Muscle of leg (tissue), 11 donors: Measurements from ENCODE around the gene FBN2. TPM values are rescaled to one million over a fixed set of nuclear protein-coding genes. Genes with fewer than 3 reads are reported as not detected.
A peak's percentile ranks its signal among the peaks of the same experiment; 100 is the strongest.

Experiments used
- DNase-seq: peaks from one replicate; pipeline ENCODE4 v3.0.0; 2013
- H3K27ac ChIP-seq: one replicate; pipeline ENCODE4 v1.5.1; 2013; ENCODE audit warnings: mild to moderate bottlenecking, low read length, control low read depth
- H3K27me3 ChIP-seq: one replicate; pipeline ENCODE4 v1.6.1; 2013; ENCODE audit warnings: low read length; ENCODE audit not compliant: control insufficient read depth, insufficient read depth
- H3K36me3 ChIP-seq: one replicate; pipeline ENCODE4 v1.6.1; 2013; ENCODE audit warnings: low read length; ENCODE audit not compliant: control insufficient read depth, insufficient read depth
- H3K4me1 ChIP-seq: one replicate; pipeline ENCODE4 v1.6.1; 2013; ENCODE audit warnings: low read length; ENCODE audit not compliant: control insufficient read depth, insufficient read depth
- H3K4me3 ChIP-seq: one replicate; pipeline ENCODE4 v1.5.1; 2013; ENCODE audit warnings: low read length, control low read depth
- H3K9me3 ChIP-seq: replicated peaks from 2 replicates; pipeline ENCODE4 v1.6.1; 2013; ENCODE audit warnings: low read depth, low read length; ENCODE audit not compliant: control insufficient read depth
- WGBS: methylation state at CpG from one replicate; pipeline ENCODE4 v1.1.5; 2013; ENCODE audit warnings: missing lambda C conversion rate; ENCODE audit not compliant: insufficient coverage; 5-methylcytosine and 5-hydroxymethylcytosine counted together
- polyA plus RNA-seq, 8 donors: library from polyadenylated mRNA; unstranded; fragments of 120-200 nt; gene quantifications; one replicate each; pipeline versions ENCODE4 v1.2.1 to v1.2.3, GENCODE V29; 2013; ENCODE audit warnings: inconsistent platforms in 1 of 8, low replicate concordance in 1 of 8; ENCODE audit not compliant: insufficient read length in 8 of 8, insufficient read depth in 1 of 8
- total RNA-seq: library from RNA; stranded (reverse); fragments of 120-200 nt; gene quantifications from one replicate; pipeline ENCODE4 v1.2.4, GENCODE V29; 2013

The FBN2 gene
- total and polyA plus RNA-seq, 9 donors: 32.8 to 148 (median 83.6) TPM

DNA sequence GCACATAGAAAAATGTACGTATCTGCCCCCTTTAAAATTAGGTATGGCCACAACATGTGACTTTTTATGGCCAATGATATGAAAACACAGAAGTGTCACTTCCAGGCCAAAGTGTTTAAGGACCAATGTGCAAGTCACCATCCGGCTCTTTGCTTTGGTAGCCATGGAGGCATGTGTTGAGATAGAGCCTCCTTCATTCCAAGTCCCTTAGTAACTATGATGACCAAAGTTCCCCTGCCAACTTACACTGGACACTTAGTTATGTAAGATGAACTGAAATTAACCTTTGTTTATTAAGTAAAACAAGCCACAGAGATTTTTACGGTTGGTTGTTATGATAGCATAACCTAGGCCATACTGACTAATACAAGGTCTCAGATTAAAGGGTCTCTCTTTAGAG lies 51.0 kb downstream of the FBN2 start:
- Histone ChIP-seq H3K27ac (no peak overlapping the region), H3K4me3 (no peak overlapping the region), H3K4me1 (no peaks in the 10 kb centered on the region), H3K36me3 (no peaks in the 10 kb centered on the region), H3K9me3 (no peaks in the 10 kb centered on the region), H3K27me3 (no peaks in the 10 kb centered on the region)
- no peak for DNase-seq
- 100% methylated on average over 1 of the region's 3 CpGs for WGBS

DNA sequence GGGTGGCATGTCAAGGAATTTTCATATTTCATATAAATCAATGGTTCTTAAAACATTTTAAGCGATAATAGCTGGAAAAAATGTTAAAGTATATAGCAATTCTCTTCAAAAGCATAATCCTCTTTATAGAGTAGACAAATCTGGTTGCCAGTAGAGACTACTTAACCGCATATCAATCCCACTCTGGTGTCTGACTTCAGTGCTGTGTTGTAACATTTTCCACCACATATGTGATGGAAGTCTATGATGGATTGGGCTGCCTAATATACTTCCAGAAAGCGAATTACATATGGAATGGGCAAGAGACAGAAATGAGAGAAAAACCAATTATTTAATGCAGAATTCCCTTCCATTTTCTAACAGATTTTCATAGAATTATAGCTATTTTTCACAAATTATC lies 54.3 kb downstream of the FBN2 start:
- no peaks in the 10 kb centered on the region for H3K27me3 ChIP-seq
- WGBS: no CpG with 5 or more reads among the region's 3 CpGs
- peak; percentile 75 for DNase-seq
- H3K27ac ChIP-seq: no peak overlapping the region
- H3K4me1 ChIP-seq: peaks cover 2% of the 10 kb centered on the region
- no peaks in the 10 kb centered on the region for H3K36me3 ChIP-seq
- no peak overlapping the region for H3K4me3 ChIP-seq
- H3K9me3 ChIP-seq: no peaks in the 10 kb centered on the region

DNA sequence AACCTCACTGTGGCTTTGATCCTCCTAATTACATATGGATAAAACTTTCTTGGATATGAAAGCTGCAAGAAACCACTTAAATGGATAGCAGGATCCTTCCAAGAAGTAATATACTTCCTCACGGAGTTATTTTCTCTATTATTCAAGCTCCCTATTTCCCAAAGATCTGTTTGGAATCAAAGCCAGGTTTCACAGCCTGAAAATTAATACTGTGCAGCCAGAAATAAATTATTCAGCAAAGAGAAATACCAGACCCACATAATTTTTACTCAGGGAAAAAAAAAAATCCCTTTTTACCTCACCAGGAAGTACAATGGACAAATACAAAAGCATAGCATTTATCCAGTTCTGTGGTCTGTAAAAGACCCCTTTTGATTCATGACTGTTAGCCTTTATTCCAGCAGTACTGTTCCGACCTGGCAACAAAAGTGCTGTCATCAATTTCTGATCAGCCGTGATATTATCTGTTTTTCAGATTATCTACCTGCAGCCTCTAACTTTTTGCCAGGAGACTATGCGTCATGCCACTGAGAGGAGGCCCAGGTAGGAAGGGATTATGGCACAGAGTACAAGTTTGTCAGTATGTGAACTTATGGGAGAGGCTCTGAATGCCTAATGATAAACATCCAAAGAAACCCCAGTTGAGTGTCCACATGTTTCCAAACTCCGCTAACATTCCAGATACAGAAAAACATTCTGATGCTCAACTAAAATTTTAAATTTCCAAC lies 57.0 kb downstream of the FBN2 start:
- H3K9me3 ChIP-seq: no peaks in the 10 kb centered on the region
- peaks cover 2% of the 10 kb centered on the region for H3K4me1 ChIP-seq
- WGBS: 40% methylated on average over 1 of the region's 5 CpGs
- no peaks in the 10 kb centered on the region for H3K27me3 ChIP-seq
- H3K27ac ChIP-seq: peak overlapping the region; percentile 73
- peak; percentile 90 for DNase-seq
- H3K4me3 ChIP-seq: no peak overlapping the region
- H3K36me3 ChIP-seq: no peaks in the 10 kb centered on the region

DNA sequence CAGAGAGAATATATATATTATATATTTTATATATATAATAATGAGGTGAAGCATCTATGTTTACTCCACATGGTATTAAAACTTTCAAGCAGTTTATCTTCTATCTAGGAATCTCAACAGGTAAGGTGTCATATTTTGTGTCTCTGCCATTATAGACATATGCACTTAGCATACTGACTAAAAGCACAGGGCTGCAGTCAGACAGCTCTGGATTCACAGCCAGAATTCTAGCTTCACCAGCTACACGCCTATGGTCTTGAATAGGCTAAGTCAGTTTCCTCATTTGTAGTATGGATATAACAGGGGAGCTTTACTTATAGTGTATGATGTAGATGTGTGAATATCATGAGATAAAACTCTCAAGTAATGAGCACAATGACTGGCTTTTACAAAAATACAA lies 57.9 kb downstream of the FBN2 start:
- no peaks in the 10 kb centered on the region for H3K27me3 ChIP-seq
- H3K27ac ChIP-seq: peak overlapping the region; percentile 73
- DNase-seq: no peak
- H3K4me3 ChIP-seq: no peak overlapping the region
- peaks cover 2% of the 10 kb centered on the region for H3K4me1 ChIP-seq
- WGBS: no CpG with 5 or more reads among the region's 1 CpG
- no peaks in the 10 kb centered on the region for H3K36me3 ChIP-seq
- no peaks in the 10 kb centered on the region for H3K9me3 ChIP-seq

DNA sequence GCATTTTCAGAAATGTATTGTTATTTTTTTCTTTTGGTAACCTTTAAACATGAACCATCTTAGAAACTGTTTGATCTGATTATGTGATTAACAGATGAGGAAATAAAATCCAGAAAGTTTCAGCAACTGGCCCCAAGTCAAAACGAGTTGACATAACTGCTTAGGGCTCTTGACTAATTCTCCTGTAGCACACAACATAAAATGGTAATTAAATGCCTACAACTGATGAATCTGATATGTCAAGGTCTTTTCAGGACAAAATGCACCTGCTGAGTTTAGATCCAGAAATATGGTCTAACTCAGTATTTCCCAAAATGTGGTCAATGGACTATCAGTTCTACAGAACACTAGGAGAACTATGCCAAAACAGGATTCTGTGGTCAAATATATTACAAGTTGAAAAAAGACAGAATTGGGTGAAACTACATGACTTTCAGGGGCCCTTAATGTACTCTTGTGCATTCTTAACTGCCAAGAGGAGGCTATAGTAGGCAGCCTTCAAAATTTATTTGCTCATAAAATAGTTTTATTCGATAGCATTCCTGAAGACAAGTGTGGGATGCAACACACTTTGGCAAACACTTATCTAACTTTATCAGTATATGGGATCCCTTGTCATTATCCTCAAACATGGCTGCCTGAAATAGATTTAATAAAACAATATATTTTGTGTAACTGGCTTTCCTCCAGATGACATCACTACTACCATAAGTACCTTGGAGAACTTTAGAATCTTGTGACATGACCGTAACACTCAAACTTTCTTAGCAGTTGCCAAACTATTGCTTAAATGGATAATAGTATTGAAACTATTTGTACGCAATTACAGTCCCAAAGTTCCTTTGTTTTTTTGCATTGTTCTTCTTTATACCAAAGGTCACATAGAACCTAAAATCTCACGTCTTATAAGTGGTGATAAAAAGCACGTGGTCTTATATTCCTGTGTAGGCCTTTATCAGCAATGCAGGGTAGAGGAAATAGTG lies 59.4 kb downstream of the FBN2 start:
- no CpG with 5 or more reads among the region's 6 CpGs for WGBS
- H3K36me3 ChIP-seq: no peaks in the 10 kb centered on the region
- H3K27me3 ChIP-seq: no peaks in the 10 kb centered on the region
- no peak overlapping the region for H3K27ac ChIP-seq
- peaks cover 2% of the 10 kb centered on the region for H3K4me1 ChIP-seq
- DNase-seq: no peak
- H3K9me3 ChIP-seq: no peaks in the 10 kb centered on the region
- H3K4me3 ChIP-seq: no peak overlapping the region

DNA sequence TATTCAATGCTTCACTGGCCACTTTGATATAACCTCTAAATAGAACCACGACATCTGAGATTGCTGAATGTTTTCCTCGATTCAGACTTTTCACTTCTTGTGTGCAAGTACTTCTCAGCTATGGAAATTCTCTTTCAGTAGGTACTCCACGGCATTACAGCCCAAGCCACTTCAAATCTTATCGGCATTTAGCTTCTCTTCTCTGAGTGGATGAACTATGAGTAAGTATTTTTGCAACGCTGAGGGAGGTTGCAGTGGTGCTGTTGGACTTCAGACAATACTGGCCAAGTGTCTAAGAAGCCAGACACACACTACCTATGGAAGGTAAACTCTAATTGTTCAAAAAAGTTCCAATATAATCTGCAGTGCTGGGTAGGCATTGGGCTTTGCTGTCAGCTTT lies 60.1 kb downstream of the FBN2 start:
- H3K27ac ChIP-seq: no peak overlapping the region
- no peak for DNase-seq
- H3K9me3 ChIP-seq: no peaks in the 10 kb centered on the region
- H3K4me1 ChIP-seq: peaks cover 2% of the 10 kb centered on the region
- H3K4me3 ChIP-seq: no peak overlapping the region
- no peaks in the 10 kb centered on the region for H3K36me3 ChIP-seq
- 92% methylated on average over 2 of the region's 5 CpGs for WGBS
- H3K27me3 ChIP-seq: no peaks in the 10 kb centered on the region

DNA sequence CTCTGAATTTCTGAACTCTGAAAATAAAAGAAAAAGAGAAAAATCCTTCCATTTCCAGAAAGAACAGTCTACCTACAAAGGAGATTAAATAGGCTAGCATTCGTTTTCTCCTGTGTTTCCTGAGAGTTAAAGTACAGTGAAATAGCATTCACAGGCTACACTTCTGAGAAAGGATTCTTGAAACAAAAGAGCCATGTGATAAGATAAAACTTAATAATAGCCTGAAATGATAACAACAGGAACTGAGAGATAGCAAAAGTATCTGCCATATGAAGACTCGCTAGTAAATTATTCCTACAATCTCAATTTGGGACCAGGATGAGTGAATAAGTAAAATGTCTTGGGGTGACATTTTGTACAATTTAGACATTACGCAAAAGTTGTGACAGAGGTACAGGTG lies 62.4 kb downstream of the FBN2 start:
- Histone ChIP-seq H3K36me3 (no peaks in the 10 kb centered on the region), H3K4me3 (no peak overlapping the region), H3K27ac (no peak overlapping the region), H3K9me3 (no peaks in the 10 kb centered on the region), H3K27me3 (no peaks in the 10 kb centered on the region), H3K4me1 (peaks cover 2% of the 10 kb centered on the region)
- WGBS: no CpG with 5 or more reads among the region's 3 CpGs
- no peak for DNase-seq

DNA sequence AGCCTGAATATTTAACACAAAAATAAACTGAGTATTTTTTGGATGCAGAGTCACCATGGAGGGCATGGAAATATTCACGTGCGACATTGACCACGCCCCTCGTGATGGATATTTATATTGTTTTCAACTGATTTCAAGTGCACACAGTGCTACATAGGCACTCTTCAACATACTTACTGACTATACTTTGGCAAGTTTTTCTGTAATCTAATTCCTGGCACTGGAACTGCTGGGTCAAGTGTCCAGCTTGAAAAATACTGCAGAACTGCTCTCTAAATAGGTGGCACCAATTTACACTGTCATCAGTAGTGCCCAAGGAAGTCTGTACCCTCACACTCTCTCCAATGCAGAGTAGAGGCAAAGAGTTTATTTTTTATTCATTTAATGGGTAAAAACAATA lies 65.1 kb downstream of the FBN2 start:
- DNase-seq: no peak
- Histone ChIP-seq H3K36me3 (no peaks in the 10 kb centered on the region), H3K4me3 (no peak overlapping the region), H3K9me3 (no peaks in the 10 kb centered on the region), H3K27ac (no peak overlapping the region), H3K4me1 (no peaks in the 10 kb centered on the region), H3K27me3 (no peaks in the 10 kb centered on the region)
- WGBS: no CpG with 5 or more reads among the region's 4 CpGs

DNA sequence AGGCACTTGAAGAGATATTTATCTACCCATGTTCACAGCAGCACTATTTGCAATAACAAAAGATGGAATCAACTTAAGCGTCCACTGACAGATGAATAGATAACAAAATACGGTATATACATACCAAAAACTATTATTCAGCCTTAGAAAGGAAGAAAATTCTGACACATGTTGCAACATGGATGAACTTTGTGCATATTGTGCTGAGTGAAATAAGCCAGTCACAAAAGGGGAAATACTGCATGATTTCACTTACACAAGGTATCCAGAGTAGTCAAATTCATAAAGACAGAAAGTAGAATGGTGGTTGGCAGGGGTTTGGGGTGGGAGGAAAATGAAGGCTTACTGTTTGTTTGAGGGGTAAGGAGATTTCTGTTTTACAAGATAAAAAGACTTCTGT lies 66.0 kb downstream of the FBN2 start:
- Histone ChIP-seq H3K27ac (no peak overlapping the region), H3K36me3 (no peaks in the 10 kb centered on the region), H3K4me3 (no peak overlapping the region), H3K9me3 (no peaks in the 10 kb centered on the region), H3K4me1 (no peaks in the 10 kb centered on the region), H3K27me3 (no peaks in the 10 kb centered on the region)
- WGBS: no CpG with 5 or more reads among the region's 2 CpGs
- no peak for DNase-seq

DNA sequence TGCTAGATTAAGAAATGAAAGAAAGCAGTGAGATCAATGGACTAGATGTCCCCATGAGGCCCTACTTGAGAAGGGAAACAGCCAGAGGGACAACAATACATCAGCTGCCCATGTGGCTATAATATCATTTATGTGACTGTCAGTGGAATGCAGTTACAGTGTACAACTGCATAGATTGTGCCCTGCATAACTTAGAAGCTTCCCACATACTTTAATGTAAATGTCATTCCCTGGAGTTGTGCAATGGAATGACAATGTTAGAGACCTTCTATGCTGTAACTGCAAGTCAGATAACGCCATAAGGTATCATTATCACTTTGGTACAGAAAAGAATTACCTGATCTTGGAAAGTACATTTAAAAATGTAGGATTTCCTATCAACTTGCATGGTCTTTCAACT lies 67.4 kb downstream of the FBN2 start:
- Histone ChIP-seq H3K36me3 (no peaks in the 10 kb centered on the region), H3K4me3 (no peak overlapping the region), H3K27ac (no peak overlapping the region), H3K27me3 (no peaks in the 10 kb centered on the region), H3K4me1 (peaks cover 2% of the 10 kb centered on the region), H3K9me3 (no peaks in the 10 kb centered on the region)
- DNase-seq: no peak
- WGBS: no CpG with 5 or more reads among the region's 1 CpG
